Epidermal melanocyte (primary cell): ENCODE results near the gene SULT1A1.
"Not testable (repeated sequence)": the region's sequence is repeated elsewhere in the genome, so short reads cannot be mapped to it uniquely, and the experiment has no call there.

Source experiments
- DNase-seq: peaks from one replicate; pipeline ENCODE4 v3.0.0; 2011; ENCODE audit warnings: low spot score; ENCODE audit not compliant: insufficient read length

SULT1A1 gene

GRCh38 chr16:28609631-28610594 lies at the start of gene SULT1A1:
SULT1A1 (minus strand) TSS chr16:28610044; CDS start chr16:28608855, 1,189 bp downstream.
- DNase-seq = no peak

GRCh38 chr16:28639959-28640358 lies 30.1 kb upstream of the SULT1A1 start:
- DNase-seq = not testable (repeated sequence)

GRCh38 chr16:28638359-28638758 lies 28.5 kb upstream of the SULT1A1 start:
- not testable (repeated sequence) for DNase-seq

- not testable (repeated sequence) for DNase-seq
Observed at GRCh38 chr16:28637765-28638164, 27.9 kb upstream of the SULT1A1 start, which contains the start of gene NPIPB8. NPIPB8 (plus strand) TSS chr16:28638065; CDS start chr16:28638361, 296 bp downstream.

- DNase-seq = not testable (repeated sequence)
Observed at GRCh38 chr16:28636093-28636823, 26.4 kb upstream of the SULT1A1 start.

- not testable (repeated sequence) for DNase-seq
Observed at GRCh38 chr16:28630905-28631304, 21.1 kb upstream of the SULT1A1 start.

GRCh38 chr16:28623172-28623711 lies 13.4 kb upstream of the SULT1A1 start:
- no peak for DNase-seq

- not testable (repeated sequence) for DNase-seq
Observed at GRCh38 chr16:28622532-28623171, 12.8 kb upstream of the SULT1A1 start.

- DNase-seq = no peak
Observed at GRCh38 chr16:28621481-28622155, 11.8 kb upstream of the SULT1A1 start.

- DNase-seq = not testable (repeated sequence)
Observed at GRCh38 chr16:28620316-28620715, 10.5 kb upstream of the SULT1A1 start.

- DNase-seq = no peak
Observed at GRCh38 chr16:28617874-28618273, 8.0 kb upstream of the SULT1A1 start.

- no peak for DNase-seq
Observed at GRCh38 chr16:28616636-28617035, 6.8 kb upstream of the SULT1A1 start.

GRCh38 chr16:28616224-28616577 lies 6.4 kb upstream of the SULT1A1 start:
- not testable (repeated sequence) for DNase-seq

GRCh38 chr16:28615486-28616223 lies 5.8 kb upstream of the SULT1A1 start:
- not testable (repeated sequence) for DNase-seq

GRCh38 chr16:28614561-28614960 lies 4.7 kb upstream of the SULT1A1 start:
- DNase-seq = not testable (repeated sequence)

GRCh38 chr16:28613912-28614311 lies 4.1 kb upstream of the SULT1A1 start:
- DNase-seq = not testable (repeated sequence)

GRCh38 chr16:28612359-28613280 lies 2.8 kb upstream of the SULT1A1 start:
- not testable (repeated sequence) for DNase-seq

- no peak for DNase-seq
Observed at GRCh38 chr16:28610595-28611191, 849 bp upstream of the SULT1A1 start.
